Measurements from ENCODE around the gene NRP2.

Gene NRP2

DNA sequence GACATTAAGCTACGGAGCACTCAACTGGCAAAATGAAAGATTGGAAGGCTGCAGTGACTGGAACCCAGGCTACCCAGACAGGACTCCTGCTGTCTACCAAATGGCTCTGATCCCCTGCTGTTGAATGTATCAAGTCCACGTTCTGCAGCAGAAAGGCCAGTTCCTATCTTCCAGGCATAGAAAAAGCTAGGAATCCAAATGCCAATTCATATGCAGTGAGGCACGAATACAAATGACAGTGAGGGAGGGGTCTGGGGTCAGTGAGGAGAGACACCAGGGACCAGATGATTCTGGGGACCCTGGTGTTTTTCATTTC is 5.3 kb downstream of the NRP2 start:
- TF ChIP-seq, protein P1, sequence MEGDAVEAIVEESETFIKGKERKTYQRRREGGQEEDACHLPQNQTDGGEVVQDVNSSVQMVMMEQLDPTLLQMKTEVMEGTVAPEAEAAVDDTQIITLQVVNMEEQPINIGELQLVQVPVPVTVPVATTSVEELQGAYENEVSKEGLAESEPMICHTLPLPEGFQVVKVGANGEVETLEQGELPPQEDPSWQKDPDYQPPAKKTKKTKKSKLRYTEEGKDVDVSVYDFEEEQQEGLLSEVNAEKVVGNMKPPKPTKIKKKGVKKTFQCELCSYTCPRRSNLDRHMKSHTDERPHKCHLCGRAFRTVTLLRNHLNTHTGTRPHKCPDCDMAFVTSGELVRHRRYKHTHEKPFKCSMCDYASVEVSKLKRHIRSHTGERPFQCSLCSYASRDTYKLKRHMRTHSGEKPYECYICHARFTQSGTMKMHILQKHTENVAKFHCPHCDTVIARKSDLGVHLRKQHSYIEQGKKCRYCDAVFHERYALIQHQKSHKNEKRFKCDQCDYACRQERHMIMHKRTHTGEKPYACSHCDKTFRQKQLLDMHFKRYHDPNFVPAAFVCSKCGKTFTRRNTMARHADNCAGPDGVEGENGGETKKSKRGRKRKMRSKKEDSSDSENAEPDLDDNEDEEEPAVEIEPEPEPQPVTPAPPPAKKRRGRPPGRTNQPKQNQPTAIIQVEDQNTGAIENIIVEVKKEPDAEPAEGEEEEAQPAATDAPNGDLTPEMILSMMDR (conservative IDR thresholded peaks at IDR 0.05; ENCODE audit: low read length): no peak
- no peak overlapping the region for H3K4me3 ChIP-seq (ENCODE audit: low read length)
- no peak for DNase-seq (ENCODE audit: low read depth)

DNA sequence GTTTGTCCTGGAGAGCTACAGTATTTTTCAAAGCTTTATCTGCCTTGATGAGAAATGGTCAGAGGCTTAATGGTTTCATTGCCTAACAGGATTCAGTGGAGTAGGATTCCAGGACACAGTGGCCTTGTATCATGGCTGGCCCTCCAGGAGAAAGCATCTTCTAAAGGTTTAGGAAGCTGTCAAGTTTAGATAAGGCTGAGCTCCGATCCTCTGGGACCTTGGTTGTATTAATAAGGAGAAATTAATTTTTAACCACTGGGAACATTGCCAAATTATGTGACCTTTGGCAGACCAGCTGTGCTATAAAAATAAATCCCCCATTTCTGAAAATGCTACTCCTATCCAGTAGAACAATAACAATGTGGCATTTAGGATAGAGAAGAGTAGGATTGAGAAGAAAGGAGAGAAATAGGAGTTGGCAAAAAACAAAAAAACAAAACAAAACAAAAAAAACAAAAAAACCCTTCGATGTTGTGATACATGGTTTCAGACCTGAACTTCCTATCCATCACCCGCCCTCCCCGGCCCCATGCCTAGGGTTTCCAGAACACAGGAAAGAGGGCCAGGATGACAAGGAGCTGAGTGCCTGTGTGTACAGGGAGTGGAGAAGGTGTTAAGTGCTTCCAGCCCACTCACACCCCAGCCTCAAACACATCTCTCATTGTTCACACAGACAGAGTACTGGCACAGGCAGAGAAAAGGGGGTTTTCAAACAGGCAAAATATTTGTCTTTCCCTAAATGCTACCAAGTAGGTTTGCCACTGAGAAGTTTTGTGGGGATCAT is 6.3 kb downstream of the NRP2 start:
- H3K4me3 ChIP-seq (ENCODE audit: low read length): no peak overlapping the region
- no peak for DNase-seq (ENCODE audit: low read depth)
- TF ChIP-seq, protein P1 (conservative IDR thresholded peaks at IDR 0.05; ENCODE audit: low read length): no peak

DNA sequence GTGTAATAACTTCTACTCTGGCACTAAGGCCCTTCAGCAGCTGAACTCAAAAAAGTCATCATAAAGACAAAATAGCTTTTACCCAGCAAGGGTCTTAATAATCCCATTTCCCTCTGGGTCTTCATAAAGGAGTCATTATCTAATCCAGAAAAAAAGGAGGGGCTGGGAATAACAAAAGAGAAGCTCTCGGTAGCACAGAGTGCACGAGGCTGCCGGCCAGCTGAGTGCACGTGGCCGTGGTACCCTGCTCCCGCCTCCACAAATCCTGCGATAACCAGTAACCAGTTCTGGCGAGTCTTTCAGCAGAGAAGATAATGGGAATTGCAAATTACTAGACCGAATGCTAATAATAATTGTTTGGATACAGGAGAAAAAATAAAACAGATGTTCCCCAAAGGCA is 7.5 kb downstream of the NRP2 start:
- DNase-seq (ENCODE audit: low read depth): no peak
- H3K4me3 ChIP-seq (ENCODE audit: low read length): no peak overlapping the region
- TF ChIP-seq, protein P1 (conservative IDR thresholded peaks at IDR 0.05; ENCODE audit: low read length): no peak

DNA sequence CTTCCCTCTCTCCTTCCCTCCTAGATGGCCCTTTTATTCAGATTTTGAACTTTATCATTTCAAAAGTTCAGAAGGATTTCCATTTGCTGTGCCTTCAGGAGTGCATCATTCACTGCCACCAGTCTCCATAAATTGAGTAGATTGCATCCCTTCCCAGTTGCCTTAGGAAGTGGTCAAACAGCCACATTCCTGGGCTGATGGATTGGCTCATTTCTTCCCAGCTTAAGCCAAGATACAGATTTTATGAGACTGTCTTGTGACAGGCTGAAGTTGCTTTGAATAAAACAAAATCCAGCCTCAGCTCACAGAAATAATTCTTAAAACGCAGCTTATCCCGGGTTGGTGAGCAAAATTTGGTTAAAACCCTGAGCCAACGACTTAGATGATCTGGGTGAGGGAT is 9.8 kb downstream of the NRP2 start:
- H3K4me3 ChIP-seq (ENCODE audit: low read length): no peak overlapping the region; the same call in 1 of the 2 replicates
- TF ChIP-seq, protein P1 (conservative IDR thresholded peaks at IDR 0.05; ENCODE audit: low read length): no peak
- DNase-seq (ENCODE audit: low read depth): peak; percentile 85

DNA sequence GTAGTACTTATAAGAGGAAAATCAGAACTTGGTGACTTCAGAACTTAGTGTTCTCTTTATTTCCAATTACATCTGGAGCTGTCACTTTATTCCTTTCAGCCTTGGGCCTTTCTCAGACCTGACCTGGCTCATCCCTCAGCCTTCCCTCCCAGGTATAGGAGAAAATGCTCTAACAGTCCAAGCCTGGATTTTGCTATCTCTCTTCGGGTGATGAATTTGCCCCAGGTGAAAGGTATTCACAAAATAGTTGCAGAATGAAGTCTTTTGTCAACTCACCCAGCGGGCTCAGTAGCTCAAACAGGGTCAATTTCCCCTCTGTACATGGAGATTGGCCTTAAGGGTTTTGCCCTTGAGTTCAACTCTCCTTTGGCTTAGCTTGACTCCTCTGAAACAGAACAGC is 12.0 kb downstream of the NRP2 start:
- H3K4me3 ChIP-seq (ENCODE audit: low read length): no peak overlapping the region
- no peak for DNase-seq (ENCODE audit: low read depth)
- TF ChIP-seq, protein P1 (conservative IDR thresholded peaks at IDR 0.05; ENCODE audit: low read length): no peak

DNA sequence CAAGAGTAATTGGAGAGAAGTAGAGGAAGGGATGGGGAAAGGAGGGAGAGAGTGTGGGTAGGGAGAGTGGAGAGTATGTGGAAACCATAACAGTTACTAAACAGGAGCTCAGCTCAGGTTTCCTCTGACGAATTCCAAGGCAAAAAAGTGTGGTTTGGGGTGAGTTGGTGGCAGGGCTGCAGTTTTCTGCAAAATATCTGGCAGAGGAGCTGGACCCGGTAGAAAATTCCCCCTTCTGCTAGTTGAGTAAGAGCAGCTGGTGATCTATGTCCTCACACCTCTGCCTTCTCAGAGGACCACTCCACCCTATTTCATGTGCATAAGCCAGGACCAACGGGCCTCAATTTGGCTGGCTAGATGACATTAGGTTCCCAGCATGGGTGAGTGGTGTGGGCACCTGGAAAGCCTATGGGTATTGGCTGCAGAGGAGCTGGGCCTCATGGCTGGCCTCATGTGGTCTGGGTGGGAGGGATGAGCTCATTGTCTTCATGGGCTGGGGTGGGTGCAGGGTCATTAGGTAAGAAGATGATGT is 13.2 kb downstream of the NRP2 start:
- DNase-seq (ENCODE audit: low read depth): peak; percentile 90
- no peak overlapping the region for H3K4me3 ChIP-seq (ENCODE audit: low read length)
- TF ChIP-seq, protein P1 (conservative IDR thresholded peaks at IDR 0.05; ENCODE audit: low read length): no peak

DNA sequence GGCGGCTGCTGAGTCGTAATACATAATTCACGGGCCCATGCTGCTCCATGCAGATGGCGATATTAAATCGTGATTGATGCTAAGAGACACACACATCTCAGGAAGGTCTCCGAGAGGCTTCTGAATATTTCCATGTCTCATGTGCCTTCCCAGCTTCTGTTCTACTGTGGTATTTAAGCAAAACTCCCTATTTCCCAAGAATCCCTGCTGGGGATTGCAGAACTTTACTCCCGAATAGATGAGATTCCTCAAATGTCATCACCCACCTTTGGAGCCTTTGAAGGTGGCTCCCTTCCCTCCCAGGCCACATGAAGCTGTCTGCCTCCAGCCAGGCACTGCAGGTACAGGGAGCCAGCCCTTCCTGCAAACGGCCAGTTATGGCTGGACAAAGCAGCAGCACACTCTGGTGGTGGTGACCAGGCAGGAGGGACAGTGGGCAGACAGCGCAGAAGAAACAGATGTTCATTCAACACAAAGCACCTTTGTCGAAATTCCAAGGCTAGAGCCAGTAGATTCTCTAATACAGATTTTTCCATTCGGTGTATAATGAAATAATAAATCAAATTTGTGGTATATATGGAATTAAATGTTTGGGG is 14.1 kb downstream of the NRP2 start:
- DNase-seq (ENCODE audit: low read depth): no peak
- H3K4me3 ChIP-seq (ENCODE audit: low read length): no peak overlapping the region
- TF ChIP-seq, protein P1 (conservative IDR thresholded peaks at IDR 0.05; ENCODE audit: low read length): peak; percentile 52
